ENCODE measurements around the gene TLR5.

DNA sequence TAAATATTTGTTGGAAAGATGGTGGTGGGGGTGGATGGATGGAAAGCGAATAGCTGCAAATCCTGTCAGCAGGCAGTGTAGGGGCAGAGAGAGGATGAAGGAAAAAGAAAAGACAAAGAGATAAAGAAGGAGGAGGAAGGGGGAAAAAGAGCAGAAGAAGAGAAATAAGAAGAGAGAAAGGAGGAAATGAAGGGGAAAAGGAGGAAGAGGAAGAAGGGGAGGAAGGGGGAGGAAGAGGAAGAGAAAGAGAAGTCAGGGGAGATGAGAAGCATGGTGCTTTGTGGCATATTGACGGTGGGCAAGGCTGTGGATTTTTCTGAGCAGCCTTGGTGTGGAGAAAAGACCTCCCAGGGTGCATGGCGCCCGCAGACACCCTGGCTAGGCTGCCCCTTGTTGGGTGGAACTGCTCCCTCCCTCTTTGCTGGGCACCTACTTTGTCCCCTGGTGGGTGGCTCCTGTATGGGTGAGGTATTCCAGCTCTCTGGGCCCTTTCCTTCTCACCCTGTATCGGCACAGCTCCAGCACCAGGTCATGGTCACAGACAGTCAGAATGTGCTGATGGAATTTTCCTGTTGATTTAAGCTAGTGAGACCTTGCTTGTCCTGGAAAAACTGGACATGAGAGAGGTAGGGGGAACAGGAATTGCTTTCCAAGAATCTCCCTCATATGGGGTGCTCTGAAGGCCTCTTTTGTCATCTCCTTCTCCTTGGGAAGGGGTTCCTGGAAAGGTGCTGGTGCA is 45.7 kb upstream of the TLR5 start:
- TF ChIP-seq, protein P1, sequence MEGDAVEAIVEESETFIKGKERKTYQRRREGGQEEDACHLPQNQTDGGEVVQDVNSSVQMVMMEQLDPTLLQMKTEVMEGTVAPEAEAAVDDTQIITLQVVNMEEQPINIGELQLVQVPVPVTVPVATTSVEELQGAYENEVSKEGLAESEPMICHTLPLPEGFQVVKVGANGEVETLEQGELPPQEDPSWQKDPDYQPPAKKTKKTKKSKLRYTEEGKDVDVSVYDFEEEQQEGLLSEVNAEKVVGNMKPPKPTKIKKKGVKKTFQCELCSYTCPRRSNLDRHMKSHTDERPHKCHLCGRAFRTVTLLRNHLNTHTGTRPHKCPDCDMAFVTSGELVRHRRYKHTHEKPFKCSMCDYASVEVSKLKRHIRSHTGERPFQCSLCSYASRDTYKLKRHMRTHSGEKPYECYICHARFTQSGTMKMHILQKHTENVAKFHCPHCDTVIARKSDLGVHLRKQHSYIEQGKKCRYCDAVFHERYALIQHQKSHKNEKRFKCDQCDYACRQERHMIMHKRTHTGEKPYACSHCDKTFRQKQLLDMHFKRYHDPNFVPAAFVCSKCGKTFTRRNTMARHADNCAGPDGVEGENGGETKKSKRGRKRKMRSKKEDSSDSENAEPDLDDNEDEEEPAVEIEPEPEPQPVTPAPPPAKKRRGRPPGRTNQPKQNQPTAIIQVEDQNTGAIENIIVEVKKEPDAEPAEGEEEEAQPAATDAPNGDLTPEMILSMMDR (IDR thresholded peaks at IDR 0.05), result no peak
- no peak for TF ChIP-seq EP300 (IDR thresholded peaks at IDR 0.05)
